Measurements from ENCODE around the gene CRTC2. TPM values are rescaled to one million over a fixed set of nuclear protein-coding genes. Genes with fewer than 3 reads are reported as not detected.

CRTC2 gene
- total and polyA plus RNA-seq, 12 donors: 8.4 to 138 (median 31.8) TPM

DNA sequence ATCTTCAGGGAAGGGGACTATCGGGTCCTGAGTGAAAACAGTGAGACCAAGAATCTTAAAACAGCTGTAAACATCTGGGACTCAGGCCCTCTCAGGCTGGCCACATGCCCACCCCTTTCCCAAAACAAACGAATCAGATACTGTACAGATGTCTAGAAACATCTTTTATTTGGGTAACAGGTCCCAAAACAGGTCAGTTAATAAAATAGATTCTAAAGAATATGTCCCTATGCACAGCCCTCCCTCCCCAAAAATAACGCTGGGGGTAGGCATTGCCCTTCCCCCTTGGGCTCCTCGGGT is 499 bp upstream of the CRTC2 start:
- peak overlapping the region in 1 of 4 donors; percentile 81 for H3K4me3 ChIP-seq

DNA sequence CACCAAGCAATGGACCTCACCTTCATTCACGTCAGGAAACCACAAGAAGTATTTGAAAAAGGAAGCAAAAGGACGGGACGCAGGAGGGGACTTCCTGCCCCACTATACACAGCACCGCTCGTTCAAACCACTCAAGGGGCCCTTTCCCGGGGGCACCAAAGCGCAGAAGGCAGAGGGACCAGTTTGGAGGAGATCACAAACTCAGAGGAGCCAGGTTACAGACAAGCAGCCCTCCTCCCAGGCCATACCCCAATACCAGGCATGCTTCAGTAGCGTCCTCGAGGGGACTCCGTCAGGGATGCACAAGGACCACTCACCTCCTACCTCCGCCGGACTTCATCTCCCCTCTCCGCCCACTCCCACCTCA is 685 bp downstream of the CRTC2 start:
- TF ChIP-seq POLR2A (IDR thresholded peaks at IDR 0.05): no peak
- TF ChIP-seq, protein P1, sequence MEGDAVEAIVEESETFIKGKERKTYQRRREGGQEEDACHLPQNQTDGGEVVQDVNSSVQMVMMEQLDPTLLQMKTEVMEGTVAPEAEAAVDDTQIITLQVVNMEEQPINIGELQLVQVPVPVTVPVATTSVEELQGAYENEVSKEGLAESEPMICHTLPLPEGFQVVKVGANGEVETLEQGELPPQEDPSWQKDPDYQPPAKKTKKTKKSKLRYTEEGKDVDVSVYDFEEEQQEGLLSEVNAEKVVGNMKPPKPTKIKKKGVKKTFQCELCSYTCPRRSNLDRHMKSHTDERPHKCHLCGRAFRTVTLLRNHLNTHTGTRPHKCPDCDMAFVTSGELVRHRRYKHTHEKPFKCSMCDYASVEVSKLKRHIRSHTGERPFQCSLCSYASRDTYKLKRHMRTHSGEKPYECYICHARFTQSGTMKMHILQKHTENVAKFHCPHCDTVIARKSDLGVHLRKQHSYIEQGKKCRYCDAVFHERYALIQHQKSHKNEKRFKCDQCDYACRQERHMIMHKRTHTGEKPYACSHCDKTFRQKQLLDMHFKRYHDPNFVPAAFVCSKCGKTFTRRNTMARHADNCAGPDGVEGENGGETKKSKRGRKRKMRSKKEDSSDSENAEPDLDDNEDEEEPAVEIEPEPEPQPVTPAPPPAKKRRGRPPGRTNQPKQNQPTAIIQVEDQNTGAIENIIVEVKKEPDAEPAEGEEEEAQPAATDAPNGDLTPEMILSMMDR (IDR thresholded peaks at IDR 0.05): no peak
- DNase-seq: no peak
- WGBS, 4 donors: 0 to 3% (median 1%) methylated on average over 10 to 13 of the region's 13 CpGs
- H3K27me3 ChIP-seq: no peaks in the 10 kb centered on the region
- peaks cover 0 to 28% of the 10 kb centered on the region in 2 donors for H3K36me3 ChIP-seq (replicated peaks in 1 of 2)
- peak overlapping the region; percentile 78 to 93 (median 82) for H3K27ac ChIP-seq
- H3K4me1 ChIP-seq (replicated peaks in 1 of 2): peaks cover 28 to 53% of the 10 kb centered on the region in 2 donors
- peak overlapping the region; percentile 64 to 85 (median 74) for H3K4me3 ChIP-seq
- intact Hi-C loops (cut with DNase I): no loop called here
- no peaks in the 10 kb centered on the region for H3K9me3 ChIP-seq (replicated peaks in 1 of 3)

More for the DNA sequence above, 499 bp upstream of the CRTC2 start:
- intact Hi-C loops (cut with DNase I): no loop called here
- WGBS, 4 donors: 16 to 22% (median 20%) methylated on average over 4 of the region's 4 CpGs
- H3K27ac ChIP-seq: peak overlapping the region in 3 of 5 donors; percentile 46 to 92 (median 58)
- peak in 1 of 7 donors; percentile 48 for DNase-seq
- H3K4me1 ChIP-seq (replicated peaks in 1 of 2): peaks cover 31 to 55% of the 10 kb centered on the region in 2 donors
- H3K9me3 ChIP-seq (replicated peaks in 1 of 3): no peaks in the 10 kb centered on the region
- H3K36me3 ChIP-seq (replicated peaks in 1 of 2): peaks cover 0 to 18% of the 10 kb centered on the region in 2 donors
- TF ChIP-seq, protein P1 (IDR thresholded peaks at IDR 0.05): no peak
- TF ChIP-seq POLR2A (IDR thresholded peaks at IDR 0.05): no peak
- H3K27me3 ChIP-seq: no peaks in the 10 kb centered on the region

DNA sequence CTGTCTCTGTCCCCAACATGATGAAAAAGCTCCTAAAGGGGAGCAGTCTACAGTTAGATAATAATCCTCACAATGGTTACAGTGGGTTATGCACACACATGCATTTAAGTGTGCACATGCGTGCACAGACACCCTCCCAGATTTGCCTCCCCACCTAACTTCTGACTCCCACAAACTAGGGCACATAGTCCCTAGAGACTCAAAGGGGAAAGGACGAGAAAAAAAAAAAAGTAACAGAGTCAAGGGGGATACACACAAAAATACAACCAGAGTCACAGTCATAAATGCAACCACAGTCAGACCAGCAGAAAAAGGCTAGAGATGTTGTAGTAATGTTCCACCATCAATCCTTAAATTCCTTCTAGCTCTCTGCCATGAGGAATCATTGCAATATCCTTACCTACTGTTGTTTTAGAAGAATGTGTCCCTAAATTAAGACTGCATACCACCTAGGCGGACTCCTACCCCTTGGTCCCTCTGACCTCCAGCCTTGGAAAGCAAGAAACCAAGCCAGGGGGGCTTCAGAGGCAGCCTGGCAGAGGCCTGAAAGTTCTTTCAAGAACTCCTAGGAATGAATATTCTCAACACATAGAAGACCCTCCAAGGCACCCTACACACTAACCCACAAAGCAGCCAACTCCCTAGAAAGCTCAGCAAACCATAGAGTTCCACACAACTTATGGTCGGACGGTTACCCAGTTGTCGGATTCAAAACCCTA is 1.3 kb downstream of the CRTC2 start:
- Histone ChIP-seq H3K27me3 (no peaks in the 10 kb centered on the region), H3K4me3 (peak overlapping the region in 3 of 4 donors; percentile 64 to 85 (median 81)), H3K27ac (peak overlapping the region in 4 of 5 donors; percentile 82 to 93 (median 87)), H3K36me3 (replicated peaks in 1 of 2) (peaks cover 0 to 34% of the 10 kb centered on the region in 2 donors), H3K4me1 (replicated peaks in 1 of 2) (peaks cover 23 to 50% of the 10 kb centered on the region in 2 donors), H3K9me3 (replicated peaks in 1 of 3) (no peaks in the 10 kb centered on the region)
- TF ChIP-seq POLR2A (IDR thresholded peaks at IDR 0.05): no peak
- TF ChIP-seq, protein P1 (IDR thresholded peaks at IDR 0.05): no peak
- intact Hi-C loops (cut with DNase I): no loop called here
- no peak for DNase-seq
- WGBS, 4 donors: 24 to 38% (median 34%) methylated on average over 6 of the region's 6 CpGs

DNA sequence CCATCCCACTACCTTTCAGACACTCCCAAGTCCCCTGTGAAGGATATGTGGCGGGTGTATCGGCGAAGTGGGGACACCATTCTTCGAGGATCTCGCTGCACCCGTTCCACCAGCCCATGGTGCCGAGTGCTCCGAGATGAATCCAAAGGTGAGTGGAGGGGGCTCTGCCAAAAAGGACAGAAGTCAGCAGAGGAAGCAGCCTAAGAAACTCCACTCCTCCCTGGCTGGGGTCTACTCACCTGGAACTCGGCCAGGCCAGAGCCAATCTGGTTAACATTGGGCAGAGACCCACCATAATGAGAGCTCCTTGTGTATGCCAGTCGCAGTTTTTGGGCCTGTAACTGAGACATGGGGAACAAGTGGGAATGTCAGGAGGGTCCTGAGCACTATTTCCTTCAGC is 3.6 kb downstream of the CRTC2 start:
- Histone ChIP-seq H3K27ac (peak overlapping the region in 2 of 5 donors; percentile 32 to 40), H3K4me1 (replicated peaks in 1 of 2) (peaks cover 21 to 40% of the 10 kb centered on the region in 2 donors), H3K4me3 (no peak overlapping the region), H3K27me3 (no peaks in the 10 kb centered on the region), H3K9me3 (replicated peaks in 1 of 3) (no peaks in the 10 kb centered on the region), H3K36me3 (replicated peaks in 1 of 2) (peaks cover 0 to 41% of the 10 kb centered on the region in 2 donors)
- DNase-seq: no peak
- intact Hi-C loops (cut with DNase I): loop anchor here in 1 of 2 donors (5.0 kb wide), 1 partner anchor 43 kb away; no protein-coding TSS in a partner anchor
- WGBS, 4 donors: 84 to 94% (median 92%) methylated on average over 10 of the region's 10 CpGs
- TF ChIP-seq, protein P1 (IDR thresholded peaks at IDR 0.05): no peak
- TF ChIP-seq POLR2A (IDR thresholded peaks at IDR 0.05): no peak

Measured in adrenal gland (tissue), 12 donors.